H7 (cell line): ENCODE results near the gene APCDD1. TPM values are rescaled to one million over a fixed set of nuclear protein-coding genes. Genes with fewer than 3 reads are reported as not detected.

Experiments used
- DNase-seq: peaks from one replicate; pipeline ENCODE4 v3.0.0; 2012
- H3K27me3 ChIP-seq: 2 replicates; pipeline ENCODE4 v1.6.0; 2011; ENCODE audit warnings: mild to moderate bottlenecking, low read length; ENCODE audit not compliant: control insufficient read depth, insufficient read depth
- H3K36me3 ChIP-seq: replicated peaks from 2 replicates; pipeline ENCODE4 v1.5.1; 2011; ENCODE audit warnings: low read length; ENCODE audit not compliant: control insufficient read depth, insufficient read depth
- H3K4me3 ChIP-seq: 2 replicates; pipeline ENCODE4 v1.5.1; 2011; ENCODE audit warnings: low read depth, mild to moderate bottlenecking, control low read depth, low read length, moderate library complexity; ENCODE audit not compliant: insufficient read depth
- total RNA-seq: library from RNA; depleted of rRNA; stranded (reverse); fragments of >200 nt; shearing (Covaris generic); gene quantifications from 2 replicates; pipeline ENCODE4 v1.2.3, GENCODE V29; 2014

The APCDD1 gene
- total RNA-seq, 1 experiment from 2014 or later: 26.8 TPM

DNA sequence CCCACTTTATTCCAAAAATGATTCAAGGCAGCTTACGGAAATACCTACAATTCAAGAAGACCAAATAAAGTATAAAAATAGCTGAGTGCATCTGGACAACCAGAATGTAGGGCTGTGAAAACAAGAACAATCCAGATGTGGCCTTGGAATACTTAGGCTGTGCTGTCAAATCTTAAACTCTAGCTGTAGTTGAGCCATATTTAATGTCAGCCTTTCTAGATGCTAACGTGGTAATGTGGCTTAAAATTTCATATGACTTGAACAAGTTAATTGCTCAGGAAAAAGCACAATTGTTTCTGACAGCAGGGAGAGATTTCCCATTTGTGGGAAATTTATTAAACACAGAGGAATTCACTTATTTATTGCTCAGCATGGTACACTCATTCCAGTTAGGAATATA lies 56.8 kb downstream of the APCDD1 start:
- Histone ChIP-seq H3K36me3 (no peaks in the 10 kb centered on the region), H3K27me3 (no peaks in the 10 kb centered on the region), H3K4me3 (no peak overlapping the region)
- DNase-seq: no peak

- no peak overlapping the region for H3K4me3 ChIP-seq
- no peak for DNase-seq
- H3K27me3 ChIP-seq: no peaks in the 10 kb centered on the region
- no peaks in the 10 kb centered on the region for H3K36me3 ChIP-seq
Measured at GRCh38 chr18:10514082-10514481, 59.6 kb downstream of the APCDD1 start.

GRCh38 chr18:10514601-10515000 lies 60.2 kb downstream of the APCDD1 start:
- no peaks in the 10 kb centered on the region for H3K27me3 ChIP-seq
- no peaks in the 10 kb centered on the region for H3K36me3 ChIP-seq
- DNase-seq: no peak
- H3K4me3 ChIP-seq: no peak overlapping the region

DNA sequence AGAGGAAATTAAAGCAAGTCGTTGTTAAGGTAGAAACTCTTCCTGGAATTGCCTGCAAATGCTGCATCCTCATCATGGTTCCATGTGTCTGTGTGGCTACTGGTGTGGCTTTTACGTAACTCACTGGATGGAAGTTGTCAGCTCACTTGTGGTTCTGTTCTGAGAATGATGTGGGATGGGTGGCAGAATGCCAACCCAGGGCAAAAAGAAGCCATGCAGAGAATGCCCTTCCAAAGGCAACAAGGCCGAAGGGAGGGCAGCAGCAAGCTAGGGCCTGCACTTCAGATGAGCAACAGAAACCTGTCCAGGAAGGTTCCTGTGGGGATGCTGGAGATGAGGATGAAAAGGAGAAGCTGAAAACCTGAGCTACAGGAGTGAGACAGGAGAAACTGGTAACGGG lies 61.0 kb downstream of the APCDD1 start:
- DNase-seq: no peak
- Histone ChIP-seq H3K27me3 (no peaks in the 10 kb centered on the region), H3K36me3 (no peaks in the 10 kb centered on the region), H3K4me3 (no peak overlapping the region)

GRCh38 chr18:10516078-10516477 lies 61.6 kb downstream of the APCDD1 start:
- no peak for DNase-seq
- no peaks in the 10 kb centered on the region for H3K36me3 ChIP-seq
- H3K27me3 ChIP-seq: no peaks in the 10 kb centered on the region
- no peak overlapping the region for H3K4me3 ChIP-seq

- H3K4me3 ChIP-seq: no peak overlapping the region
- H3K27me3 ChIP-seq: no peaks in the 10 kb centered on the region
- peak; percentile 43 for DNase-seq
- no peaks in the 10 kb centered on the region for H3K36me3 ChIP-seq
Measured at GRCh38 chr18:10518595-10519255, 64.3 kb downstream of the APCDD1 start.

DNA sequence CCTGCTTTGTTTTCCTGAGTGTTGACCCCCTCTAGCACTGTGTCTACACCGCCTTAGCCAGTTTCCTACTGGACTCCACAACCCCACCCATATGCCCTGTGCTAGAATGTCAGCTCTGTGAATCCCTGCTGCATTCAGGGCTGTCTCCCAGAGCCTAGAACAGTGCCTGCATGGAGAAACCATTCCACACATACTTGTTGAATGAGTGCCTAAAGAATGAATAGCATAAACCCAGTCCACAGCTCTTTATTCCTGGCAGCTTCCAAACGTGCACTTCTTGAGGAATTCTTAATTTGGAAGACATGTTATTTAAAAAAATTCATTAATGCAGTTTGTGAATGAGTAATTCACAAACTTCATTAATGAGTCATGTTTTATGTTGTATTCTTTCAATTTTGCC lies 64.9 kb downstream of the APCDD1 start:
- Histone ChIP-seq H3K36me3 (no peaks in the 10 kb centered on the region), H3K4me3 (no peak overlapping the region), H3K27me3 (no peaks in the 10 kb centered on the region)
- no peak for DNase-seq

DNA sequence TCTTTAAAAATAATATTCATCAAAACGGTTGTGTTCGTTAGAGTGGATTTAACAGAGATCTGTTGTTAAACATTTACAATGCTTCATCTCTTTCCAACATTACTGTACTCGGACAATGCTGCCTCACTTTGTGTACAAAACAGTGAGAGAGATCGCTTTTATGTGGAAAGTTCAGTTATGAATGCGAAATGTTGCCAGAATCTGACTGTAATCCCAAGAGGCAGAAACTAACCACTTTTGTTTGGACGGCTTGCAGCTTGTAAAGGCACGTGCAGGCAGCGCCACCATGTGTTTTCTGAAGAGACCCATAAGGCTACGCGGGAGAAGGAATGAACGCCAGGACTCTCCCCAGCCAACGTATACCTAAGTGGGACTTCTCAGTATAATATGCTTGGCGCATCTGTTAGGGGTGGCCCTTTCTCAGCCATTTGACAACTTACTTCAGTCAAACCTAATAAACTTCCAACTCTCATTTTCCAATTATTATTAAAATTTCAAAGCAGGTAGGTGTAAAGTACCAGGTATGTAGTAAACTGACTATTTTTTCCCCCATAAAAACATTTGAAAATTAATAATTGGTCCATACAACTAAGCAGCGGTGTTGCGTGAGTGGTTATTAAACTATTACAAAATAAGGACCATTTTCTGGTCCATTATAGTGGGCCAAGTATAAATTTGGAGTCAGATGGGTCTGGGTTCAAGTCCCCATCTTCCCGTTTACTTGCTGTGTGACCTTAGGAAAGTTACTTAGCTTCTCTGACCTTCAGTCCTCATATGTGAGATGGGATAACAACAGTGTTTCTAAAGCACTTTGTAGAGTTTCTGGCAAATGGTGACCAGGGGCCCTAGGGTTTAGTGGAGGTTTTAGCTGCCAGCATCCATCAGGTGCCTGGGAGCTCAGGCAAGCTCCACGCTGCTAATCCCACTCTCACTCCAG lies 65.8 kb downstream of the APCDD1 start:
- Histone ChIP-seq H3K4me3 (no peak overlapping the region), H3K27me3 (no peaks in the 10 kb centered on the region), H3K36me3 (no peaks in the 10 kb centered on the region)
- DNase-seq: peak; percentile 72

DNA sequence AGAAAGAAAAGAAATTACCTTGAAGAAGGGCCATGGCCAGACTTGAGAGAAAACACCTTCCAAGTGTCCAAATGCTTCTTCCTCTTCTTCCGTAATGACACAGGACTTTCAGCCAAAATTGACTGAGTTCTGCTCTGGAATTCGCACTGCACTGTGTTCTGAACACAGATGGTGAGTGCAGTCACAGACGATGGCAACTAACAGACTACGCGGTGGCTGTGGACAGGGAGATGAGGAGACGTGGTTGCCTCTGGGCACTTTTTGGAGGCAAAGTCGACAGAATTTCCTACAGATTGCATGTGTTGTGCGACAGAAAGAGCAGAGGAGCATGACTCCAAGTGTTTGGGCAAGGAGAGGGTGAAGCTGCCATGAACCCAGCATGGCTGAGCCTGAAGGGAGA lies 67.1 kb downstream of the APCDD1 start:
- no peaks in the 10 kb centered on the region for H3K36me3 ChIP-seq

GRCh38 chr18:10522574-10522973 lies 68.1 kb downstream of the APCDD1 start:
- Histone ChIP-seq H3K4me3 (no peak overlapping the region), H3K36me3 (no peaks in the 10 kb centered on the region), H3K27me3 (no peaks in the 10 kb centered on the region)
- no peak for DNase-seq

More for the DNA sequence above, 67.1 kb downstream of the APCDD1 start:
- no peaks in the 10 kb centered on the region for H3K27me3 ChIP-seq
- DNase-seq: no peak
- H3K4me3 ChIP-seq: no peak overlapping the region

GRCh38 chr18:10523544-10523943 lies 69.1 kb downstream of the APCDD1 start:
- no peak for DNase-seq
- Histone ChIP-seq H3K27me3 (no peaks in the 10 kb centered on the region), H3K4me3 (no peak overlapping the region), H3K36me3 (no peaks in the 10 kb centered on the region)

- no peak overlapping the region for H3K4me3 ChIP-seq
- no peak for DNase-seq
- no peaks in the 10 kb centered on the region for H3K36me3 ChIP-seq
- no peaks in the 10 kb centered on the region for H3K27me3 ChIP-seq
Measured at GRCh38 chr18:10524507-10525370, 70.3 kb downstream of the APCDD1 start.

- DNase-seq: no peak
- Histone ChIP-seq H3K36me3 (no peaks in the 10 kb centered on the region), H3K27me3 (no peaks in the 10 kb centered on the region), H3K4me3 (peak overlapping the region; percentile 88; the same call in 1 of the 2 replicates)
Measured at GRCh38 chr18:10525371-10525691, 70.9 kb downstream of the APCDD1 start.

DNA sequence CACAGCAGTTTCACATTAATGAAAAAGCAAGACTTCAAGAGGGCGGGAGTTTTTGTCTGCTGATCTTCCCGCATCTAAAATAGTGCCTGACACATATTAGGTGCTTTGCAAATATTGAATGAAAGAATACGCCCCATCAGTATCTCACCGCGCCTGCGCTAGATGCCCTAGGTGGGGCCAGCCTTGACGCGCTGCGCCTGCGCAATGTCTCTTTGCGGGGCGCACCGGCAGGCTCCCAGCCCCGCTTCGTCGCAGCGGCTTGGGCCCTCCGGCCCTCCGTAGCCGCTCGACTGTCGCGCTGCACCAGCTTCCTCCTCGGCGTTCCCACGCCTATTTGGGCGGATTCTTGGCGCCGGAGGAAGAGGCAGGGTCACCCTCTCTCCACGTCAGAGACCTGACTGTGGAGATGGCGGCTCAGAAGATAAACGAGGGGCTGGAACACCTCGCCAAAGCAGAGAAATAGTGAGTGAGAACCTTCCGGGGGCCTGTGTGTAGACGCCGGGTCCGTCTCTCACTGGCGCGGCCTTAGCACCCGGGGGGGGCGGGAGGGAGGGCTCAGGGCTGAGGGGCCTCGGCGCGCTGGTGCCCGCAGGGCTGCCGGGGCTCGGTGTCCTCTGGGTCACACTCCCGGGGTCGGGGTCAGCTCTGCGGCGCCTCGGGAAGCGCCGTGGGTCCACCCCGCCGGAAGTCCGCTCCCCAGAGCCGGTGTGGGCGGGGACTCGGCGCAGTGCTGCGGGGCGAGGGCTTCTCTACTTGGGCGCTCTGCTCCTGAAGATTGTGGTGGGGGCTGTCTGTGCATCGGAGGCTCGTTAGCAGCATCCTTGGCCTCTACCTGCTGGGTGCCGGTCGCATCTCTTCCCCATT lies 71.5 kb downstream of the APCDD1 start, which contains the start of gene NAPG:
NAPG (plus strand) TSS at position 331 of the 864 bp plus-strand sequence; CDS start at position 407, 76 bp downstream.
- no peaks in the 10 kb centered on the region for H3K27me3 ChIP-seq
- peak; percentile 97 for DNase-seq
- H3K4me3 ChIP-seq: peak within 1 kb of the TSS; percentile 88
- no peaks in the 10 kb centered on the region for H3K36me3 ChIP-seq
